Measurements from ENCODE around the gene DMTF1.

The DMTF1 gene

GRCh38 chr7:87131771-87132170 lies 20.5 kb upstream of the DMTF1 start:
- no peak for TF ChIP-seq CTCF (IDR thresholded peaks at IDR 0.05)

- no peak for TF ChIP-seq CTCF (IDR thresholded peaks at IDR 0.05)
Measured at GRCh38 chr7:87137271-87137670, 15.0 kb upstream of the DMTF1 start.

- no peak for TF ChIP-seq CTCF (IDR thresholded peaks at IDR 0.05)
Measured at GRCh38 chr7:87139514-87139913, 12.7 kb upstream of the DMTF1 start.

GRCh38 chr7:87140271-87140748 lies 11.9 kb upstream of the DMTF1 start:
- no peak for TF ChIP-seq CTCF (IDR thresholded peaks at IDR 0.05)

- TF ChIP-seq CTCF (IDR thresholded peaks at IDR 0.05), result no peak
Measured at GRCh38 chr7:87144173-87144657, 8.0 kb upstream of the DMTF1 start.

- TF ChIP-seq CTCF (IDR thresholded peaks at IDR 0.05), result no peak
Measured at GRCh38 chr7:87146740-87147386, 5.4 kb upstream of the DMTF1 start.

- TF ChIP-seq CTCF (IDR thresholded peaks at IDR 0.05), result no peak
Measured at GRCh38 chr7:87147500-87147899, 4.8 kb upstream of the DMTF1 start.
